Measurements from ENCODE around the gene GJA1.
"Not testable (repeated sequence)": the region's sequence is repeated elsewhere in the genome, so short reads cannot be mapped to it uniquely, and the experiment has no call there.

GJA1 gene

DNA sequence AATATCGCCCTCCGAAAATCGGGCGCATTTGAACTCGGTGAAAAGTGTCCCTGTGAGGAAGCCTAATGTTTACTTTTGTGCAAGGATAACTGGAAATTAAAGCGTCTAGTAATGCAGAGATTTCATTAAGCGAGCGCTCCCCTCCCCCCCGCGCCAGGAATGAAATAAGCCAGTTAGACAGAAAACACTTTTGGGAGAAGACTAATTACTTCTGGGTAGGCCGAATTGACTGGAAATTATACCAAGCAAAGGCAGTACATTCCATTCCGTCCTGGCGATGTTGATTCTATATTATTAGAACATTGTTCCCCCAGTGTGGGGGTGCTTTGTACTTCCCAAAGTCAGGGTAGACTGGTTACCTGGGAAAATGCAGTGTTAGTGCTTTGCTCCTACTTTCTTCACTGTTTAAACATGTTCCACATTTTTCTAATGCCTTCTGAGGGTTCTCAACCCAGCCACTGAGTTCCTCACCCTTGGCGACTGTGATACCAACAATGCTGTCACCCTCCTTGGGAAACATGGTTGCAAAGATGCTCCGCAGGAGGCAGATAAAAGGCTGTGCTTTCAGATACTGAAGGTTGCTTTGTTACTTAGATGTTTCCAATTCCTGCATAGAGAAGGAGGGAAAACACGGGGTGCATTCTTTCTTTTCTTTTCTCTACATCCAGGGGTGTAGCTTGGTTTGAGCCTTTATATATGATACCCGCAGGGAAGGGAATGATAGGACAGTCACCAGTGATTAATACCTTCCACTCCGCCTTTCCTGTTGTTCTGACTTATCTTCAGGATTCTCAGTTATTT lies 2.6 kb downstream of the GJA1 start:
- DNase-seq: no peak

DNA sequence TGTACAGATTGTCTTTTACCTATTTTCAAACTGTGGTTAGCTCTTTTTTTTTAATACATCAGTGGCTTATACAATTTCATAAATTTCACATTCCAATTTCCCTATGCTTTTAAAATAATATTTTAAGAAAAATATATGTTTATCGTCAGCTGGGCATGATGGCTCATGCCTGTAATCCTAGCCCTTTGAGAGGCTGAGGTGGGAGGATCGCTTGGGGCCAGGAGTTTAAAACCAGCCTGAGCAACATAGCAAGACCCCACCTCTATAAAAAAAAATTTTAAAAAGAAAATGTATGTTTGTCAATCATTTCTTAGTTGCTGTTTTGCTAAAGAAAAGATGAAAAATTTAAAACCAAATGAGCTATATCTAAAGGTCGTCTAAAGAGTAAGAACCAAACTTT lies 3.4 kb downstream of the GJA1 start:
- no peak for DNase-seq

DNA sequence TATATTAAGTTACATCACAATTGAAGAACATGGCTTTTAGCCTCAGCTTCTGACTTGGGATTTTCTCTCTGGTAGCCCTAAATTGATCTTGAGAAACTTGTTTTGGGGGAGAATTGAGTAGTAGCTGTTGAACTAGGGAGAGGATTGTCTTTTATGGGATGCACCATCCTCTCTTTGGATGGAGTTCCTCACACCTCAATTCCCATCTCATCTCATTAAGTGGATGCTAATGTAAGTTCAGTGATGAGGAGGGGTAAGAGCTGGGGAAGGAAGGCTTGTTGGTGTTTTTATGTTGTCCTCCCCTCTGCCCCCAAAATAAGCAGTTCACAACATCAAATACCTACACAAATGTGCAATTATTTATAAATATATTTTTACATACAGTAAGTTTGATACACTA lies 4.0 kb downstream of the GJA1 start:
- no peak for DNase-seq

DNA sequence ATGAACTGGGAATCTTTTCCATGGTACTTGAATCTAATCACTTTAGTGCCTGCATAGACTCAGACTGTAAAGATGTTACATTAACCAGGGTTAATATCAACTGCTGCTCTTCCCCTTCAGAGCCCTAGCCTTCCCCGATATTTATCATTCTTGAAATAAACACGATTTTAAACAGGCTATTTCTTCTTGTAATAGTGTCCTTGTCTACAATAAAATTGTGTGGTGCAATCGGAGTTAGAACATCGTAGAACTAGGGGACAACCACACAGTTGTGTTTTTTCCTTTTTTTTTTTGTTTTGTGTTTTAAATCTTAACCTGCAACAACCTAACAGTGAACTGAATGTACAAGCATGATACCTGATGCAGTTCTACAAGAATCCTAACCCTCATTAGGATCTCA lies 4.5 kb downstream of the GJA1 start:
- DNase-seq: no peak

DNA sequence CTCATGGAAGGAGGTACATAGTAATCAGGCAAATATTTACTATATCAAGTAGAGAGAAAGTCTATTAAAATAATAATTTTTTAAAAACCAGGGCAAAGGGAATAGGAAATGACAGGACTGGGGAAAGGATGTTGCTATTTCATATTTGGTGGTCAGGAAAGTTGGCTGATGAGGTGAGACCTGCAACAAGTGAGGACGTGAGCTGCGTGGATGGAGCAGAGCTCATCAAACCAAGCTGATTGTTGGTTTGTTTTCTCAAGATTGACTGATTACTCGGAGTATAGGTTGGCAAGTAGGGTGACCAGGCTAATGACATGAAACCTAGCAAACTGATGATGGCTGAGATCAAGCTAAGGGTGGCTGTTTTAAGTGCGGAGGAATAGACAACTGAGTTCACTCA lies 6.0 kb downstream of the GJA1 start:
- DNase-seq: no peak

DNA sequence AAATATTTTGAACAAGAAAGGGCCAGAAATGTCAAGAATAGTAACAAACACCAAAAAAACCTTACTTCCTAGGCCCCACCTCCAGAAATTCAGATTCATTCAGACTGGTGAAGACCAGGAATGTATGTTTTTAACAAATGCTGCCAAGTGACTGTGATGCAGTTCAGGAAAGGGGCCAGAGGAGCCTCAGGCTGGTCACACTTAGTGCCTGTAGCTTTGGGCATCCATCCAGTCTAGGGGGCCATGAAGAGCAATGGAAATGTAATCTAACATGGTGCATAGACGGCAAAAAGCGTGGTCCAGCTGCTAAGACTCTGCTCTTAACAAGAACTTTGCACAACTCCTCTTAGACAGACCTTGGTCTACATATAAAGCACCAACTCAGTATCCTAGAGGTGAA lies 7.1 kb downstream of the GJA1 start:
- DNase-seq: no peak

DNA sequence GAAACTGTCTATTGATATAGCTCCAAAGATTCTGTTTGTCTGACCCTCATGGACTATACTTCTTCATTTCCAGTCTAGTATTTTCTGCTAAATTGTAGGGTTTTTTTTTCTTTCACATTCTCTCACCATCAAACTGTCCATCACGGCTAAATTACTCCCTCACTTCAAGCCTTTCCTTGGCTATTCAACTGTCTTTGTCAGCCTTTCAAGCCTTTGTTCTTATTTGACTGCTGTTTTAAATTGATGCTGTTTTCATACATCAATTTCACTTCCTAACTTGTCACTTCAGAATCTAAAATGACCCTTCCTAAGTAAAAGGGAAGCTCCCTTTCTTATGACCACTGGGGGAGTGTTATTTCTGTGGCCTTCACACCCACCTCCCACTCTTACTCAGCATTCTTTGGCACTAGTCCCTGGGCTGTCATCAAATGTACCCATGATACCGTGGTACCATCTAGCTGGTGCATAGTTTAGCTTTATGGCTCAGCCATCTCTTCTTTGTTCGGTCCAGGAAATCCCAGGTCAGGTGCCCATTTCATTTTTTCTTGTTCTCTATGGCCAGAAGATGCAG lies 8.6 kb downstream of the GJA1 start:
- no peak for DNase-seq

DNA sequence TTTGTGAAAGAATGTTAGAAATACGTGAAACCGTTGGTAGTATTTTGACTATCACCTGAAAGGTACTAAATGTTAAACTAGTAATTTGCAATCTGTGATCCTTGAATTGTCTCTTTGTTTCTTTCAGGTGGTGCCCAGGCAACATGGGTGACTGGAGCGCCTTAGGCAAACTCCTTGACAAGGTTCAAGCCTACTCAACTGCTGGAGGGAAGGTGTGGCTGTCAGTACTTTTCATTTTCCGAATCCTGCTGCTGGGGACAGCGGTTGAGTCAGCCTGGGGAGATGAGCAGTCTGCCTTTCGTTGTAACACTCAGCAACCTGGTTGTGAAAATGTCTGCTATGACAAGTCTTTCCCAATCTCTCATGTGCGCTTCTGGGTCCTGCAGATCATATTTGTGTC lies 11.3 kb downstream of the GJA1 start:
- DNase-seq: not testable (repeated sequence)

DNA sequence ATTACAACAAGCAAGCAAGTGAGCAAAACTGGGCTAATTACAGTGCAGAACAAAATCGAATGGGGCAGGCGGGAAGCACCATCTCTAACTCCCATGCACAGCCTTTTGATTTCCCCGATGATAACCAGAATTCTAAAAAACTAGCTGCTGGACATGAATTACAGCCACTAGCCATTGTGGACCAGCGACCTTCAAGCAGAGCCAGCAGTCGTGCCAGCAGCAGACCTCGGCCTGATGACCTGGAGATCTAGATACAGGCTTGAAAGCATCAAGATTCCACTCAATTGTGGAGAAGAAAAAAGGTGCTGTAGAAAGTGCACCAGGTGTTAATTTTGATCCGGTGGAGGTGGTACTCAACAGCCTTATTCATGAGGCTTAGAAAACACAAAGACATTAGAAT lies 12.3 kb downstream of the GJA1 start:
- DNase-seq: not testable (repeated sequence)

DNA sequence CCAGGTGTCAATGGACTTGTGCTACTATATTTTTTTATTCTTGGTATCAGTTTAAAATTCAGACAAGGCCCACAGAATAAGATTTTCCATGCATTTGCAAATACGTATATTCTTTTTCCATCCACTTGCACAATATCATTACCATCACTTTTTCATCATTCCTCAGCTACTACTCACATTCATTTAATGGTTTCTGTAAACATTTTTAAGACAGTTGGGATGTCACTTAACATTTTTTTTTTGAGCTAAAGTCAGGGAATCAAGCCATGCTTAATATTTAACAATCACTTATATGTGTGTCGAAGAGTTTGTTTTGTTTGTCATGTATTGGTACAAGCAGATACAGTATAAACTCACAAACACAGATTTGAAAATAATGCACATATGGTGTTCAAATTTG lies 13.1 kb downstream of the GJA1 start:
- DNase-seq: not testable (repeated sequence)

DNA sequence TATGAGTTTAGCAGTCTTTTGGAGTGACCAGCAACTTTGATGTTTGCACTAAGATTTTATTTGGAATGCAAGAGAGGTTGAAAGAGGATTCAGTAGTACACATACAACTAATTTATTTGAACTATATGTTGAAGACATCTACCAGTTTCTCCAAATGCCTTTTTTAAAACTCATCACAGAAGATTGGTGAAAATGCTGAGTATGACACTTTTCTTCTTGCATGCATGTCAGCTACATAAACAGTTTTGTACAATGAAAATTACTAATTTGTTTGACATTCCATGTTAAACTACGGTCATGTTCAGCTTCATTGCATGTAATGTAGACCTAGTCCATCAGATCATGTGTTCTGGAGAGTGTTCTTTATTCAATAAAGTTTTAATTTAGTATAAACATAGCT lies 13.9 kb downstream of the GJA1 start:
- DNase-seq: no peak

DNA sequence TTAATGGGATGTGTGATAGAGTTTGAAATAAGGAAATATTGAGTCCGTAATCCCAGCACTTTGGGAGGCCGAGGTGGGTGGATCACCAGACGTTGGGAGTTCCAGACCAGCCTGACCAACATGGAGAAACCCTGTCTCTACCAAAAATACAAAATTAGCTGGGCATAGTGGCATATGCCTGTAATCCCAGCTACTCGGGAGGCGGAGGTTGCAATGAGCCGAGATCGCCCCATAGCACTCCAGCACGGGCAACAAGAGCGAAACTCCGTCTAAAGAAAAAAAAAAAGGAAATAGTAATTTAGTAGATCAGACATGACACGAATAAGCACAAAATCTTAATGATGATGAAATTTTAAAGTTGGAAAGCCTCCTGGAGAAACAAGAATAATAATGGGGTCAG lies 14.8 kb downstream of the GJA1 start:
- DNase-seq: no peak

DNA sequence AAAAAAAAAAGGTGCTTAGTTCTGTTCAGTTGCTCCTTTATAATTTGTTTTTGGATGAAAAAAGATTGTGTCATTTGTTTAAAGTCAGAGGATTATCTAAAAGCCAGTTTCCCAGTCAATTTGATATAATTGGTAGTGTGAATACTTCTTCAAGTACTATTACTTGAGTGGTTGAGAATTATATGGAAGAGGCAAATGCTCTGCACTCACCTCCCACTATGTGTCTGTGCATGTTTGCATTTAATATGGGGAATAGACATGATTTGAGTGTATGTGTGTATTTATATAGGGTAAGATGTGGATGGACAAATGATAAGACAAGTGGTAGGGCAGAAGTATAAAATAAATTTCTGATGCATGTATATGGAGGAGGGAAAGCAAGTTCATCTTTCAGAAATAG lies 15.8 kb downstream of the GJA1 start:
- DNase-seq: no peak

DNA sequence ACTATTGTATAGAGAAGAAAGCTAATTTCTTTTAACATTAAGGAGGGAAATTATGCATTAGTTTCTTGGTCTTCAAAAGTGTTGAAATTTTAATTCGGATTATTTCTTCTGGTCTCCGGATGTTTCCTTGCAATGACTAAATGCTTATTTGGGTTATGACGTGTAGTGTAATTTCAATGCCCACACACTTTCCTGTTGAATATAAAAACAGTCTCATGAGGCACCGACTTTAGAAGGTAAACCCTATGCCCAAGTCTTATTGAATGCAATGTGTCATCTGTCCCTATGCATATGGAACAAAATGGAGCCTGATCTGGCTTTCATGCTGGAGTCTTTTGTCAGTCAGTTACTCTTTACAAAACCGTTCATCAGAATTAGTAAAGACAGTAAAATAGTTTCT lies 17.7 kb downstream of the GJA1 start:
- DNase-seq: no peak

DNA sequence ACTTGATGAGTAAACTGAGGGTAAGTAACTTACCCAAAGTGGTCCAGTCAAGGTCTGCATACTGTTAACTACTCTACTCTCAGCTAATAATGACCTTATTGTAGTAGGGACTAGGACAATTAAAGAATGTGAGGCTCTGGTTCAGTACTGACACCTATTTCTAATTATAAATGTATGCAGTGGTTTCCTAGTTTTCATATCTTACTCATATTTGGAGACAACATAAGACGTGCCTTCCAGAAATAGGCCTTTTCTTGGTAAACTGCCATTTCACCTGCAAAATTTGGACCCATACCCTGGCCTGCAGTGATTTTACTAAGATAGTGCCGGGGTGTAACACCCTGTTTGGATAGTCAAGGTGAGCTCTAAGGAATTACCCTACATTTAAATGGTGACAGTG lies 24.7 kb downstream of the GJA1 start:
- DNase-seq: no peak

DNA sequence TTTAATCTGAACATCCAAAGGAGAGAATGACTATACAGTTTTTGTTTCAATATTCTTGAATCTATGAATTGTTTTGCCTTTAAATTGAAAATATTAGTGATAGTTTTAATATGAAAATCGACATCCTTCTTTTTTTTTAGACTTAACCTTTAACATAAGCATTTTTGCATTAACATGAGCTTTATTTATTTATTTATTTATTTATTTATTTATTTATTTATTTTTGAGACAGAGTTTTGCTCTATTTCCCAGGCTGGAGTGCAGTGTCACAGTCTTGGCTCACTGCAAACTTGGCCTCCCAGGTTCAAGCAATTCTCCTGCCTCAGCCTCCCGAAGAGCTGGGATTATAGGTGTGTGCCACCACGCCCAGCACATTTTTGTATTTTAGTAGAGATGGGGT lies 27.6 kb downstream of the GJA1 start:
- DNase-seq: no peak

DNA sequence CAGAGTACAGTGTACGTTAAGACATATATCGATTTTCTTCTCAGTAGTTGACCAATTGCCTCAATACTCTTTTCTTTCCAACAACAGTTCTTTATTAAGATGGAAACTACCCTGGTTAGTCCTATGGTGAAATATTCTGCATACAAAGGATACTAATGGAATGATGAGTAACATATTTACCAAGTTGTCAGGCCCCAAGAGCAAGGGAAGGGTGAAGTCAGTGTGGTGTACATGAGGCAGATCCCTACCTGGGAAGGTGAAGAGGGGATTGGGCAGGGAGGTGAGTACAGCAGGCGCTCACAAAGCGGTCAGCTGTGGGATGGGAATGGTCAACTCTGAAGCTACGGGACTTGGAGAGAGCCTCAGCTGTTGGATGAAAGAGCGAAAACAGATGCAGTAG lies 29.7 kb downstream of the GJA1 start:
- DNase-seq: no peak

DNA sequence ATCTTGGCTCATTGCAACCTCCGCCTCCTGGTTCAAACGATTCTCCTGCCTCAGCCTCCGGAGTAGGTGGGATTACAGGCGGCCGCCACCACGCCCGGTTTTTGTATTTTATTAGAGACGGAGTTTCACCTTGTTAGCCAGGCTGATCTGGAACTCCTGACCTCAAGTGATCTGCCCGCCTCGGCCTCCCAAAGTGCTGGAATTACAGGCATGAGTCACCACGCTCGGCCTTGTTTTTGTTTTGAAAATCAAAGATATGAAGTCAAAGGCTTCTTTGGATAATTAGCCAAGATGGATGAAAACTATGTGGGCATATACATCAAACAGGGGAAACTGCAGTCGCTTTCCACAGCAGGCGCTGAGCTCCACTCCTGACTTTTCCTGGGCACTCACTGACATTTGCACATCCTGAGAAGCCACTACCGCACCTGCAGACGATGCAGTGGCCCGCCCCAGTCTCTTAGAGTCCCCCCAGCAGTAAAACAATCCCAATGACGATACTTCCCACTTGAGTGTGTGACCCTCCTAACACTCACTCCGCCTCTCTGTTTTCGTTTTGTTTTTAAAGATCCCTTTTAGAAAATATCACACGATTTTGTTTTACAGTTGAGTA lies 44.1 kb downstream of the GJA1 start:
- no peak for DNase-seq

DNA sequence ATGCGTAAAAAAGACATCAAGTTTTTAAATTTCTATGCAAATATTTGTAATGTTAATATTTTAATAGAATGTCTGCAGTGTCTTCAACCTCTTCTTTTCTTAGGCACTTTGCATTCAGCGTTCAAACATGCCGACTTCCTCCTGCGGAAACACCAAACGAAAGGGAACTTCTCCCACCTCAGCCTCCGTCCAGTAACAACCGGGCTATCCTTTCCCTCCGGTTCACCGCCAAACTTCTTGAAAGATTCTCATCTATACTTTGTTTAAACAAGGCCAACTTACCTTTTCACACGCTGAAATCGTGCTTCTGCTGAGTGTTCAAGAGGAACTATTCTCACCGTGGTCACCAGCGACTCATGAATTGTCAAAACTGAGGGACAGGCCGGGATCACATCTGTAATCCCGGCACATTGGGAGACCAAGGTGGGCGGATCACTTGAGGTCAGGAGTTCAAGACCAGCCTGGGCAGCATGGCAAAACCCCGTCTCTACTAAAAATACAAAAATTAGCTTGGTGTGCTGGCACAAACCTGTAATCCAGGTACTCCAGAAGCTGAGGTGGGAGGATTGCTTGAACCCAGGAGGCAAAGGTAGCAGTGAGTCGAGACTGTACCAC lies 44.8 kb downstream of the GJA1 start:
- DNase-seq: no peak

DNA sequence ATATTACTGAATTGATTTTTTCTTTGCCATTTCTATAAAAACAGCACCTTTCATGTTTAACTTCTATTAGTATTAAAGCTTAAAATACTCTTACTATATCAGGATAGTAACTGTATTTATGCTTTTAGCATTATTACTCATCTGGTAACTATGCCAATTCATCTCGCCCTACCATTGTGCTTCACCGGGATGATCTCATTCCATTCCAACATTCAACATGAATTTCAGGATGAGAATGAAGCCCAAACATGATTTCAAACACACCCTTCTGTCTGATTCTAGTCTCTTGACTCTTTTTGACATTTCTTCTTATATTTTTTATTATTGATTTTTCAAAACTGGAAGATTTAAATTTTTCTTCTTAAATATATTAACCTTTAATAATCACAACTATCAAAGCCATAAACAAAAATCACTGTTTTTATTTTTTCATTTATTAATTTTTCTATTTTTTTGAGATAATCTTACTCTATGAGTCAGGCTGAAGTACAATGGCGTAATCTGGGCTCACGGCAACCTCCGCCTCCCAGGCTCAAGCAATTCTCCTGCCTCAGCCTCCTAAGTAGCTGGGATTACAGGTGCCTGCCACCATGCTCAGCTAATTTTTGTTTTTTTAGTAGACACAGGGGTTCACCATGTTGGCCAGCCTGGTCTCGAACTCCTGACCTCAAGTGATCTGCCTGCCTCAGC lies 46.7 kb downstream of the GJA1 start:
- no peak for DNase-seq

DNA sequence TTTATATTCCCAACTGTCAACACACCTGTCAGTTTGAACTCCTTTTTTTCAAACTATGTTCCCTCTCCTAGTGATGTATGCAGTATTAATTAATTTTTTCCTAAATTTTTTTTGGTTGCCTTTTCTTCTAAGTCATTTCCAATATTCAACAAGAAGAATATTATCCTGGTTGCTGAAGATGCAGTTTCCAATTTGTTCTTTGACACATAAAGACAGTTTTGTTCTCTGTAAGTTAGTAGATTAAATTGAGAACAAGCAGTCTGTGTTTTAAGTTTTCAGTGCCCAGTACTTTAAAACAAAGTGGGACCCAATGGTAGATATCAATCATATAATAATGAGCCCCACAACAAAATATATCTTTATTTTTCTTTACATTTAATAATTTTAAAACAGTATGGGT lies 47.3 kb downstream of the GJA1 start:
- DNase-seq: no peak

DNA sequence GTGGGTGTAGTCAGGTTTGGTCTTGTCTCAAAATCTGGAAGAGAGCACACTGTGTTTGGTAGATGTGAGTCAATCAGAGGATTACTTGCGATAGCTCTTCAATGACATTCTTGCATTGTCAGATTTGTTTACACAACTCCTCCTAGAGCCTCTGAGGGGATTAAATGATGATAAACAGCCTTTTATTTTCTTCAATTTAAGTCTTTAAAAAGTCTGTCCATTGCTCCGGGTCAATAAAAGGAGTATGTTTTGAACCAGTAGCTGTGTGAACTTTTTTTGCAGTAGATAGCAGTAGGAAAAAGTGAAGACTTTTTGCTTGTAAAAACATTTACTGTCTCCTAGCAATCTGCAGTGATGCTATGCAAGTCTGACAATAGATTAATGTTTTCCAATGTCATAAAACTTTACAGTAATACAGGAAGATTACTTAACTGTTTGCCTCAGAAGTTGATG lies 49.9 kb downstream of the GJA1 start:
- no peak for DNase-seq

DNA sequence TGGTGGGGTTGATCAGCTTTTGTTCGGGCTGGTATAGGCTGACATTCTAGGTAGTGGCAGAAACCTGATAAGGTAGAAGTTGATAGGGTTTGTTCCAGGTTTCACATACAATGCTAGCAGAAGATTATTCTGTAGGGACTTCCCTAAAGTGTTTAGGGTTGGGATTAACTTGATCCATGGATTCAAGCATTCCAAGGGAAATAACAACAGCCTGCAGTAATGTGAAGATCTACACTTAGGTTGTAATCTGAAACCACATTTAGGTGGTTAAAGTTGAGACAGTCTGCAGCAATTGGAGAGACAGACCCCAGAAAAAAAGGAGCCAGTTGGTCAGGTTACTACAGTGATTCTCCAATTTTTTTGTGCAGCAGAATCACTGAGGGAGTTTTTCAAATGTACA lies 56.1 kb downstream of the GJA1 start:
- no peak for DNase-seq

DNA sequence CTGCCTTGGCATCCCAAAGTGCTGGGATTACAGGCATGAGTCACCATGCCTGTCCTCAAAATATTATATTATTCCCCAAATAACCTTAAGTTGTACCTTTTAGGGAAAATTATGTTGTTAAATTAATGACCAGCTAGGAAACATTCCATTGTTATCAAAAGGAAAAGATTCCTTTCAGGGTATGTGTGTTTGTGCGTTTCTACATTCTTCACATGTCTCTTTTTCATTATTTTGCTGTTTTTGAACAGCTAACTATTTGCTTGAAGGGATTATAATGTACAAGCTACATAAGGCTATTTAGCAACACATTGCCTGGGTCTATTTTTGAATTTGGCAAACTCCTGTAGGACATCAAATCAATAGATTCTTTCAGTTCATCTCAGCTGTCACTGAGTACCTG lies 57.1 kb downstream of the GJA1 start:
- DNase-seq: no peak

All from CD4-positive, alpha-beta T cell treated with Interleukin-21 for 1 hour (primary cell).